WTC11 (cell line): ENCODE data around the gene PRPF6. TPM values are rescaled to one million over a fixed set of nuclear protein-coding genes. Genes with fewer than 3 reads are reported as not detected.
"Not testable (repeated sequence)": the region's sequence is repeated elsewhere in the genome, so short reads cannot be mapped to it uniquely, and the experiment has no call there.

Experiments
- ATAC-seq: fragments of 200-7000 bp; cut with Tn5 transposase; 2 replicates; pipeline ENCODE4 v1.10.0; 2021; ENCODE audit warnings: mild to moderate bottlenecking, moderate library complexity
- CTCF ChIA-PET: fragments of 300-600 bp; sonication (Branson Sonifier 250); formaldehyde crosslinking; loops from one replicate; lab custom pipeline; 2021; ENCODE audit warnings: antibody characterized with exemption; lab: Charles Lee
- POLR2A ChIA-PET: fragments of 350-600 bp; sonication (Branson Sonifier 250); formaldehyde crosslinking; loops from one replicate; lab custom pipeline; 2021; ENCODE audit warnings: antibody characterized with exemption; lab: Charles Lee
- DNase-seq: peaks from one replicate; pipeline ENCODE4 v3.0.0; 2021; ENCODE audit warnings: low spot score
- H3K27ac Mint-ChIP-seq: 2 replicates; pipeline ENCODE4 v1.8.0; 2021; ENCODE audit warnings: mixed read lengths
- H3K27me3 Mint-ChIP-seq: 2 replicates; pipeline ENCODE4 v1.8.0; 2021; ENCODE audit warnings: low read depth, mild to moderate bottlenecking, moderate library complexity, mixed read lengths
- H3K36me3 Mint-ChIP-seq: 2 replicates; pipeline ENCODE4 v1.8.0; 2021; ENCODE audit warnings: mixed read lengths
- H3K4me1 Mint-ChIP-seq: 2 replicates; pipeline ENCODE4 v1.8.0; 2022; ENCODE audit warnings: mixed read lengths
- H3K4me3 Mint-ChIP-seq: 2 replicates; pipeline ENCODE4 v1.8.0; 2021; ENCODE audit warnings: mild to moderate bottlenecking, moderate library complexity, mixed read lengths
- H3K9me3 Mint-ChIP-seq: 2 replicates; pipeline ENCODE4 v1.8.0; 2021; ENCODE audit warnings: mixed read lengths
- AFF4 ChIP-seq: sonication (generic); formaldehyde crosslinking; IDR thresholded peaks from 2 replicates; pipeline ENCODE4 v1.8.1; 2023; ENCODE audit warnings: mild to moderate bottlenecking, missing genetic modification reagents, borderline replicate concordance
- ATF2 ChIP-seq: sonication (generic); formaldehyde crosslinking; IDR thresholded peaks from 2 replicates; pipeline ENCODE4 v1.8.1; 2022; ENCODE audit warnings: low read depth, missing genetic modification reagents, borderline replicate concordance
- CDX4 ChIP-seq: fragments of 250-450 bp; sonication (Bioruptor Pico); IDR thresholded peaks from 2 replicates; pipeline ENCODE4 v1.9.0; 2021; ENCODE audit warnings: moderate library complexity, mild to moderate bottlenecking, inconsistent platforms, borderline replicate concordance
- ELF4 ChIP-seq: sonication (generic); formaldehyde crosslinking; IDR thresholded peaks from 2 replicates; pipeline ENCODE4 v1.8.1; 2022; ENCODE audit warnings: low read depth, mild to moderate bottlenecking, moderate library complexity, missing genetic modification reagents
- ERG ChIP-seq: fragments of 250-450 bp; sonication (Bioruptor Pico); IDR thresholded peaks from 2 replicates; pipeline ENCODE4 v1.8.0; 2021; ENCODE audit warnings: mild to moderate bottlenecking
- FOXK1 ChIP-seq: sonication (generic); formaldehyde crosslinking; IDR thresholded peaks from 2 replicates; pipeline ENCODE4 v1.8.0; 2022; ENCODE audit warnings: mild to moderate bottlenecking, moderate library complexity, missing genetic modification reagents
- FOXP1 ChIP-seq: sonication (generic); formaldehyde crosslinking; IDR thresholded peaks from 2 replicates; pipeline ENCODE4 v1.8.0; 2022; ENCODE audit warnings: missing genetic modification reagents, mild to moderate bottlenecking, moderate library complexity, borderline replicate concordance
- GABPB1 ChIP-seq: sonication (generic); formaldehyde crosslinking; IDR thresholded peaks from 2 replicates; pipeline ENCODE4 v1.8.1; 2023; ENCODE audit warnings: mild to moderate bottlenecking, missing genetic modification reagents
- GRHL2 ChIP-seq: fragments of 250-450 bp; sonication (Bioruptor Pico); IDR thresholded peaks from 2 replicates; pipeline ENCODE4 v1.8.0; 2022; ENCODE audit warnings: mild to moderate bottlenecking, moderate library complexity; ENCODE audit not compliant: insufficient replicate concordance, severe bottlenecking
- HMGA2 ChIP-seq: fragments of 250-450 bp; sonication (Bioruptor Pico); IDR thresholded peaks from 2 replicates; pipeline ENCODE4 v1.4.0; 2021; ENCODE audit warnings: mild to moderate bottlenecking, moderate library complexity
- HMGXB4 ChIP-seq: sonication (generic); formaldehyde crosslinking; IDR thresholded peaks from 2 replicates; pipeline ENCODE4 v1.8.1; 2023; ENCODE audit warnings: mild to moderate bottlenecking, moderate library complexity, missing genetic modification reagents
- NFYB ChIP-seq: sonication (generic); formaldehyde crosslinking; conservative IDR thresholded peaks from 2 replicates; pipeline ENCODE4 v1.8.0; 2022; ENCODE audit warnings: low read depth, missing genetic modification reagents
- OVOL2 ChIP-seq: fragments of 250-450 bp; sonication (Bioruptor Pico); IDR thresholded peaks from 2 replicates; pipeline ENCODE4 v1.9.0; 2021; ENCODE audit warnings: mild to moderate bottlenecking, borderline replicate concordance
- SMAD3 ChIP-seq: sonication (generic); formaldehyde crosslinking; IDR thresholded peaks from 2 replicates; pipeline ENCODE4 v1.8.0; 2022; ENCODE audit warnings: missing genetic modification reagents, mild to moderate bottlenecking, borderline replicate concordance
- SMAD4 ChIP-seq: sonication (generic); formaldehyde crosslinking; IDR thresholded peaks from 2 replicates; pipeline ENCODE4 v1.8.0; 2022; ENCODE audit warnings: mild to moderate bottlenecking, missing genetic modification reagents
- ZBTB43 ChIP-seq: sonication (generic); formaldehyde crosslinking; IDR thresholded peaks from 2 replicates; pipeline ENCODE4 v1.8.1; 2023; ENCODE audit warnings: mild to moderate bottlenecking, missing genetic modification reagents
- ZSCAN18 ChIP-seq: fragments of 250-450 bp; sonication (Bioruptor Pico); IDR thresholded peaks from 2 replicates; pipeline ENCODE4 v2.1.2; 2022; ENCODE audit warnings: mild to moderate bottlenecking, moderate library complexity
- total RNA-seq: library from RNA; stranded (reverse); gene quantifications from 3 replicates; pipeline ENCODE4 v1.2.3, GENCODE V29; 2021

Gene PRPF6
- total RNA-seq, 1 experiment from 2014 or later, result 79.4 TPM

- TF ChIP-seq CDX4, result no peak
- TF ChIP-seq HMGXB4, result no peak
- no peak for TF ChIP-seq OVOL2 (CRISPR knock-in tag)
Observed at GRCh38 chr20:63970714-63971431, 10.1 kb upstream of the PRPF6 start (continued).

GRCh38 chr20:63971960-63972311 is 9.0 kb upstream of the PRPF6 start:
- Mint-ChIP-seq H3K36me3 (peaks cover 20% of the 10 kb centered on the region), H3K27me3 (peaks cover 27% of the 10 kb centered on the region), H3K4me1 (peaks cover 12% of the 10 kb centered on the region), H3K4me3 (peak overlapping the region; percentile 8; the same call in 1 of the 2 replicates)
- ATAC-seq, POLR2A ChIA-PET, H3K27ac Mint-ChIP-seq, H3K9me3 Mint-ChIP-seq, DNase-seq: not testable (repeated sequence)
- CTCF ChIA-PET, result interaction anchor here (0.7 to 1.1 kb wide), 3 partner anchors 9 to 394 kb away, joined by 3 to 9 read pairs (median 5); partner anchors contain the start of gene PRPF6

- CTCF ChIA-PET, result interaction anchor here (1.0 to 2.3 kb wide), 9 partner anchors 8 to 435 kb away, joined by 5 to 54 read pairs (median 12); partner anchors contain the start of genes PRPF6, PTK6 and UCKL1
- no peak overlapping the region for H3K27ac Mint-ChIP-seq
- TF ChIP-seq FOXK1 (CRISPR knock-in tag), result no peak
- TF ChIP-seq SMAD3 (CRISPR knock-in tag), result no peak
- no peak for TF ChIP-seq FOXP1 (CRISPR knock-in tag)
- TF ChIP-seq SMAD4 (CRISPR knock-in tag), result no peak
- no peak for TF ChIP-seq ZBTB43 (CRISPR knock-in tag)
- no peak for TF ChIP-seq ERG (CRISPR knock-in tag)
- TF ChIP-seq AFF4, result no peak
- TF ChIP-seq GRHL2 (CRISPR knock-in tag), result no peak
- TF ChIP-seq ATF2, result no peak
- no peak for TF ChIP-seq HMGA2 (CRISPR knock-in tag)
- TF ChIP-seq ZSCAN18 (CRISPR knock-in tag), result no peak
- no peak for TF ChIP-seq NFYB
- TF ChIP-seq GABPB1 (CRISPR knock-in tag), result no peak
- TF ChIP-seq ELF4, result no peak
Observed at GRCh38 chr20:63972312-63973159, 8.4 kb upstream of the PRPF6 start.

More at GRCh38 chr20:63972312-63973159, 8.4 kb upstream of the PRPF6 start:
- peaks cover 14% of the 10 kb centered on the region for H3K36me3 Mint-ChIP-seq
- POLR2A ChIA-PET, result no interaction called here
- H3K4me1 Mint-ChIP-seq, result peaks cover 12% of the 10 kb centered on the region
- H3K27me3 Mint-ChIP-seq, result peaks cover 28% of the 10 kb centered on the region
- ATAC-seq, result no peak
- H3K4me3 Mint-ChIP-seq, result no peak overlapping the region
- DNase-seq, result no peak
- H3K9me3 Mint-ChIP-seq, result no peaks in the 10 kb centered on the region; the same call in 1 of the 2 replicates
